Fibroblast of skin of back (primary cell): ENCODE measurements around the gene CLDN7.
"Not testable (repeated sequence)": the region's sequence is repeated elsewhere in the genome, so short reads cannot be mapped to it uniquely, and the experiment has no call there.

Experiments
- DNase-seq: peaks from one replicate; pipeline ENCODE4 v3.0.0-alpha.2; 2013

Gene CLDN7

GRCh38 chr17:7253082-7253481 lies 9.2 kb downstream of the CLDN7 start:
- no peak for DNase-seq

- DNase-seq: peak; percentile 97
Measured at GRCh38 chr17:7252176-7253043, 9.9 kb downstream of the CLDN7 start, which contains the start of gene ELP5. Gene ELP5, plus strand, starts transcription at chr17:7252215. Its CDS starts 336 bp downstream, at chr17:7252551.

GRCh38 chr17:7251661-7252175 lies 10.6 kb downstream of the CLDN7 start, which contains the start of gene CTDNEP1:
Gene CTDNEP1, minus strand, starts transcription at chr17:7251734. Its CDS starts 438 bp downstream, at chr17:7251296.
- DNase-seq: peak; percentile 100

GRCh38 chr17:7250695-7251627 lies 11.3 kb downstream of the CLDN7 start:
- DNase-seq: no peak

- DNase-seq: no peak
Measured at GRCh38 chr17:7249830-7250229, 12.4 kb downstream of the CLDN7 start.

GRCh38 chr17:7249214-7249613 lies 13.1 kb downstream of the CLDN7 start:
- no peak for DNase-seq

- DNase-seq: no peak
Measured at GRCh38 chr17:7248796-7249195, 13.5 kb downstream of the CLDN7 start.

- no peak for DNase-seq
Measured at GRCh38 chr17:7246779-7247178, 15.5 kb downstream of the CLDN7 start.

GRCh38 chr17:7243838-7244237 lies 18.4 kb downstream of the CLDN7 start:
- not testable (repeated sequence) for DNase-seq

GRCh38 chr17:7243453-7243729 lies 18.9 kb downstream of the CLDN7 start:
- no peak for DNase-seq

- DNase-seq: peak; percentile 95
Measured at GRCh38 chr17:7242717-7243452, 19.4 kb downstream of the CLDN7 start.

GRCh38 chr17:7241783-7242716 lies 20.2 kb downstream of the CLDN7 start, which contains the start of gene GABARAP:
Gene GABARAP, minus strand, starts transcription at chr17:7242449. Its CDS starts 119 bp downstream, at chr17:7242330.
- peak; percentile 90 for DNase-seq

GRCh38 chr17:7241090-7241733 lies 21.1 kb downstream of the CLDN7 start:
- no peak for DNase-seq

- DNase-seq: no peak
Measured at GRCh38 chr17:7240375-7240774, 21.9 kb downstream of the CLDN7 start.

- DNase-seq: peak; percentile 100
Measured at GRCh38 chr17:7239091-7240027, 22.9 kb downstream of the CLDN7 start, which contains the start of gene PHF23. Gene PHF23, minus strand, starts transcription at chr17:7239457. Its CDS starts 178 bp downstream, at chr17:7239279.

GRCh38 chr17:7238420-7239090 lies 23.7 kb downstream of the CLDN7 start:
- peak; percentile 35 for DNase-seq

- DNase-seq: peak; percentile 76
Measured at GRCh38 chr17:7237761-7238419, 24.4 kb downstream of the CLDN7 start.

GRCh38 chr17:7237266-7237760 lies 25.0 kb downstream of the CLDN7 start:
- no peak for DNase-seq
